Measurements from ENCODE around the gene SLK.

SLK gene

DNA sequence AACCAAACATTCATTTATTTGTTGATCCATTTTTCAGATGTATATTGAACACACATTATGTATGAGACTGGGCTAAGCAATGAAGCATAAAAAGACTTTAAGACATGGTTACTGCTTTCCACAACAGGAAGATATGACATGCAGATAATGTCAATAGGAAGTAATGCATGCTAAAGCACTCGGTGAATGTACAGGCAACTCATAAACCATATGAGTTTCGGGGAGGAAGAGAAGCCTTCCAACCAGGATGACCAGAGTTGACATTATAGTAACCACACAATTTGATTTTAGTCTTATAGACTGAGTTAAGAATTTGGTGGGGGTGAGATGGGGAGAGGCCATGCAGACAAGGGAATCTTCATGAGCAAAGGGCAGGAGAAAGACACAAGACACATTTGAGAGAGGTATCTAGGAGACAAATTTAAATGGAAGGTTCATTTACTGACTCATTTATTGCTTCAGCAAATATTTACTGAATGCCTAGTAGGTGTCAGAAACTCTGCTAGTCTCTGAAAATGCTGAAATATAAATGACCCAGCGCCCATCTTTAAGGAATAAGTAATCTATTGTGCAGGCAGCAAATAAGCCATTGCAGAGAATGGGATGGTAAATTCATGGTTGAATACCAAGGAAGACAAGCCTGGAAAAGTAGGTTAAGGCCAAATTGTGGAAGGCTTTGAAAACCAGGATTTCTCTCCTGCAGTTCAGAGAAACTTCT is 19.0 kb upstream of the SLK start:
- TF ChIP-seq CTCF (IDR thresholded peaks at IDR 0.05), result no peak

DNA sequence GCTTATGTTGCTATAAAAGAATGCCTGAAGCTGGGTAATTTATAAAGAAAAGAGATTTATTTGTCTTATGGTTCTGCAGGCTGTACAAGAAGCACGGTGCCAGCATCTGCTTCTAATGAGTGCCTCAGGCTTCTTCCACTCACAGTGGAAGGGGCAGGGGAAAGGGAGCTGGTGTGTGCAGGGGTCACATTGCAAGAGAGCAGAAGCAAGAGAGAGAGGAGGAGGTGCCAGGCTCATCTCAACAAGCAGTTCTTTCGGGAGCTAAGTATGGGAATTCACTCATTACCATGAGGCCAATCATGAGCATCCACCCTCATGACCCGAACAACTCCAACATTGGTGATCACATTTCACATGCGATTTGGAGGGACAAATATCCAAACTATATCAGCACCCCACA is 17.2 kb upstream of the SLK start:
- no peak for TF ChIP-seq CTCF (IDR thresholded peaks at IDR 0.05)

DNA sequence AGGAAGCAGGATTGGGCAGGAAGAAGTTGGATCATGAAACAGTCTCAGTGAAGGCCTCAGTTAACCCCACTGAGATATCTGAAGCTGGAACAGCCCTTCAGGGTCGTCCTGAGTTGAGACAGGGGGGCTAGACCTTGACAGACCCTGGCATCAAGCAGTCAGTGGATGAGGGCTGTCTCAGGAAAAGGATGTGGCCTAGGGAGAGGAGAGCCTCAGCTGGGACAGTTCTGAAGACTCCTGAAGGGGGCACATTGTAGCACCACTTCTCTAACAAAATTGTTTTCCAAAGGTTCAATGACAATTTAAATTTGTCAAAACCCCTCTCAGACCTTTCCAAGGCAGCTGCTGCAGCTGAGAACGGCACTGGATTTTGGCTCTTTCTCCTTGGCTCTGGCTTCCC is 15.8 kb upstream of the SLK start:
- no peak for TF ChIP-seq CTCF (IDR thresholded peaks at IDR 0.05)

GRCh38 chr10:103951942-103952341 is 15.0 kb upstream of the SLK start:
- TF ChIP-seq CTCF (IDR thresholded peaks at IDR 0.05), result no peak

GRCh38 chr10:103954543-103954942 is 12.4 kb upstream of the SLK start:
- no peak for TF ChIP-seq CTCF (IDR thresholded peaks at IDR 0.05)

DNA sequence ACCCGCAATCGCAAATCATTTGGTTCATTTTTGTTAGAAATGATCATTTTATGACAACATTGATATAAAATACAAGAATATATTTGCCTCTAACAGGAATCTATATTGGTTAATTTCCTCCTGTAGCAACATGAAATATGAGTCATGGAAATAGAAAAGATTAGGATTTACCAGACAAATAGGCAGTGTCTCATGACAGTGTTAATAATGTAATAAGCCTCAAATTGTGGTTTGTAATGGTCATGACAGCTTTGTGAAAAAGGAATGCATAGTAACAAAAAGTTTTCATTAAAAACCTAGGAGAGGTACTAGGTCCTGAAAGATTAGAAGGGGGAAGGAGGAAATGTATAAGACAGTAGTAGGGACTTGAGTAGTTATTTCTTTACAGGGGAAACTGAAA is 7.9 kb upstream of the SLK start:
- no peak for TF ChIP-seq CTCF (IDR thresholded peaks at IDR 0.05)

DNA sequence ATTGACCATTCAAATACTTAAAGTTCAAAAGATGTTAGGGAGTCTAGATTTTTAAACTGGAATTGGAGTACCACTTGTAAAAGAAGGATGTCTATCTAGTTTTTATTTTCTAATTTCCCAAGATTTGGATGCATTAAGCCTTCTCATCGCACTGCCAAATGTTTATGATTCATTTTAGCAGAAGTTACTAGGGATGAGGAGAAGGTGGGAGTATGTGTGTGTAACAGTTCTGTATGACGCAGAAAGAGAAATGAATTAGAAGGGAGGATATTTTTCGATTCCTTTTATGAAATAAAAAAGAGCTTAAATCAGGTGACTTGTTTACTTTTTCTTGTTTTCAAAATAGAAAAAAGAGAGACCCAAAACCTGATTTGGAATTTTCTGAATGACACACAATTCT is 6.8 kb upstream of the SLK start:
- TF ChIP-seq CTCF (IDR thresholded peaks at IDR 0.05), result no peak
